Esophagus muscularis mucosa (tissue), 4 donors: ENCODE measurements around the gene PLA2G4C.

Experiments
- CTCF ChIP-seq, 3 experiments: fragments of 200-600 bp in 2 of 3; fragments of 450-650 bp in 1 of 3; sonication (generic) in 2 of 3; IDR thresholded peaks; one replicate each; pipeline ENCODE4 v1.5.1; 2017 to 2019; ENCODE audit warnings: antibody characterized with exemption in 3 of 3, mild to moderate bottlenecking in 2 of 3, moderate library complexity in 1 of 3
- EP300 ChIP-seq: sonication (generic); formaldehyde crosslinking; IDR thresholded peaks from one replicate; pipeline ENCODE4 v1.6.1; 2017; ENCODE audit warnings: antibody characterized with exemption
- POLR2A ChIP-seq: fragments of 450-650 bp; IDR thresholded peaks from one replicate; pipeline ENCODE4 v1.6.1; 2017; ENCODE audit warnings: antibody characterized with exemption, moderate library complexity, mild to moderate bottlenecking, low read depth
- POLR2AphosphoS5 ChIP-seq, 2 donors: sonication (generic); formaldehyde crosslinking; IDR thresholded peaks; one replicate each; pipeline ENCODE4 v1.6.1; 2017; ENCODE audit warnings: antibody characterized with exemption in 2 of 2

GRCh38 chr19:48051335-48052033 is 59.1 kb downstream of the PLA2G4C start:
- no peak for TF ChIP-seq CTCF (IDR thresholded peaks at IDR 0.05)
- no peak for TF ChIP-seq POLR2A
- no peak for TF ChIP-seq EP300
- TF ChIP-seq POLR2AphosphoS5 (IDR thresholded peaks at IDR 0.05) = no peak
